ENCODE measurements around the gene ETV4. TPM values are rescaled to one million over a fixed set of nuclear protein-coding genes. Genes with fewer than 3 reads are reported as not detected.

Gene ETV4
- polyA plus RNA-seq, 1 of the 3 experiments (the other 2 are of a cell fraction), result 33.2 TPM

- Histone ChIP-seq H3K4me1 (ENCODE audit: control insufficient read depth in 1 of 2, insufficient read depth in 2 of 2, low read depth in 1 of 2, low read length in 1 of 2) (no peaks in the 10 kb centered on the region), H3F3A (replicated peaks; ENCODE audit: insufficient read depth) (peaks cover 4% of the 10 kb centered on the region), H3K9me2 (no peaks in the 10 kb centered on the region), H3K9me3 (no peaks in the 10 kb centered on the region), H2AFZ (ENCODE audit: low read depth) (no peak overlapping the region), H3K9ac (no peak overlapping the region), H4K20me1 (ENCODE audit: insufficient read depth) (no peaks in the 10 kb centered on the region), H3K4me3 (ENCODE audit: low read depth in 2 of 2, low read length in 1 of 2) (no peak overlapping the region), H3K36me3 (replicated peaks in 1 of 2; ENCODE audit: control insufficient read depth in 1 of 2, insufficient read depth in 2 of 2, low read length in 1 of 2) (no peaks in the 10 kb centered on the region), H3K27me3 (ENCODE audit: insufficient read depth) (no peaks in the 10 kb centered on the region), H3K27ac (ENCODE audit: low read depth in 2 of 2, low read length in 1 of 2) (no peak overlapping the region), H3K79me2 (ENCODE audit: insufficient read depth) (no peaks in the 10 kb centered on the region), H3K4me2 (no peak overlapping the region)
- WGBS (ENCODE audit: low lambda C conversion rate), result 52% methylated on average over 2 of the region's 2 CpGs
- TF ChIP-seq RCOR1 (IDR thresholded peaks at IDR 0.05; ENCODE audit: low read length) (no peak), NRF1 (IDR thresholded peaks at IDR 0.05; ENCODE audit: low read depth, low read length) (no peak), IRF3 (IDR thresholded peaks at IDR 0.05; ENCODE audit: low read depth, low read length) (no peak), CTCF (IDR thresholded peaks at IDR 0.05) (no peak)
- ChIA-PET POLR2A (no interaction called here), CTCF (interaction anchor here (0.6 to 3.6 kb wide), 3 partner anchors 17 to 212 kb away, joined by 3 to 16 read pairs (median 3); no protein-coding TSS in a partner anchor)
- peak; percentile 41 for DNase-seq
Observed at GRCh38 chr17:43553573-43553972, 7.4 kb upstream of the ETV4 start.

DNA sequence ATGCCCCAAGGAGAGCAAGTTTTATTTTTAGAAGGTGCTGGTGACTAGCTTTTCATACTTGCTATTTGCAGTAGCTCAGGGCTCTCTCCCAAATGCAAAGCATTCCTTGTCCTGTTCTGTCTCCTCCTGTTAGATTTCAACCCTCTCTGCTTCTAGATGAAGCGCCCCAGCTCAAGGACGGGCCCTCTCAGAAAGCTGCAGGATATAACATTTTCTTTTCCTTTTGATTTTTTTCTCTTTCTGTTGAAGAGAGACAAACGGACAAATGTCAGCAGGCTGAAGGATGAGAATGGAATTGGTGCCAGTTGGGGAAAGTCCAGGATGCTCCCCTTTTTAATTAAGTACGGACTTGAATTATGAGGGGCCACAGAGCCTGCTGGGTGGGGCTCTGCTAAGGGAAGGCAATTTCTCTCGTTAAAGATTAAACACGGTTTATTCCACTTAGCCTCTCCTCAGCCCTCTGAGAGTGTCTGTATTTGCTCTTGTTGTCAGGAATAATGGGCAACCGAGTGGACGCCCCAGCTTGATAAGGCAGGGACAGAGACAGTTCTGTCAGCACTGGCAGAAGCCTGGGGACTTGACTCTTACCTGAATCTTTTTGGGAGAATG lies 6.2 kb upstream of the ETV4 start:
- H3K9me2 ChIP-seq, result no peaks in the 10 kb centered on the region
- WGBS (ENCODE audit: low lambda C conversion rate), result 70% methylated on average over 8 of the region's 8 CpGs
- no peaks in the 10 kb centered on the region for H3K79me2 ChIP-seq (ENCODE audit: insufficient read depth)
- no peak overlapping the region for H3K27ac ChIP-seq (ENCODE audit: low read depth in 2 of 2, low read length in 1 of 2)
- H3F3A ChIP-seq (replicated peaks; ENCODE audit: insufficient read depth), result peaks cover 4% of the 10 kb centered on the region
- H3K4me1 ChIP-seq (ENCODE audit: control insufficient read depth in 1 of 2, insufficient read depth in 2 of 2, low read depth in 1 of 2, low read length in 1 of 2), result no peaks in the 10 kb centered on the region
- TF ChIP-seq ZBTB33 (IDR thresholded peaks at IDR 0.05; ENCODE audit: borderline replicate concordance, low read depth) (no peak), REST (IDR thresholded peaks at IDR 0.05; ENCODE audit: low read depth, low read length) (no peak), RAD21 (IDR thresholded peaks at IDR 0.05; ENCODE audit: low read length) (no peak), RXRA (IDR thresholded peaks at IDR 0.05; ENCODE audit: borderline replicate concordance, low read depth) (no peak), FOXM1 (IDR thresholded peaks at IDR 0.05; ENCODE audit: low read depth) (no peak), ELF1 (IDR thresholded peaks at IDR 0.05) (no peak), FOXJ3 (CRISPR knock-in tag; IDR thresholded peaks at IDR 0.05) (no peak), MXI1 (IDR thresholded peaks at IDR 0.05; ENCODE audit: low read depth, low read length) (no peak), TCF12 (IDR thresholded peaks at IDR 0.05) (no peak)
- TF ChIP-seq, protein P1, sequence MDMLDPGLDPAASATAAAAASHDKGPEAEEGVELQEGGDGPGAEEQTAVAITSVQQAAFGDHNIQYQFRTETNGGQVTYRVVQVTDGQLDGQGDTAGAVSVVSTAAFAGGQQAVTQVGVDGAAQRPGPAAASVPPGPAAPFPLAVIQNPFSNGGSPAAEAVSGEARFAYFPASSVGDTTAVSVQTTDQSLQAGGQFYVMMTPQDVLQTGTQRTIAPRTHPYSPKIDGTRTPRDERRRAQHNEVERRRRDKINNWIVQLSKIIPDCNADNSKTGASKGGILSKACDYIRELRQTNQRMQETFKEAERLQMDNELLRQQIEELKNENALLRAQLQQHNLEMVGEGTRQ (IDR thresholded peaks at IDR 0.05; ENCODE audit: borderline replicate concordance, low read depth, low read length), result no peak
- H3K36me3 ChIP-seq (replicated peaks in 1 of 2; ENCODE audit: control insufficient read depth in 1 of 2, insufficient read depth in 2 of 2, low read length in 1 of 2), result no peaks in the 10 kb centered on the region
- H3K9ac ChIP-seq, result no peak overlapping the region
- H3K4me3 ChIP-seq (ENCODE audit: low read depth in 2 of 2, low read length in 1 of 2), result no peak overlapping the region
- H3K9me3 ChIP-seq, result no peaks in the 10 kb centered on the region
- no peak for DNase-seq
- ChIA-PET CTCF (interaction anchor here (1.2 to 3.6 kb wide), 2 partner anchors 24 to 121 kb away, joined by 4 to 16 read pairs; no protein-coding TSS in a partner anchor), POLR2A (no interaction called here)
- no peaks in the 10 kb centered on the region for H4K20me1 ChIP-seq (ENCODE audit: insufficient read depth)
- no peak overlapping the region for H3K4me2 ChIP-seq
- 0 out of 2 replicates have a peak overlapping the region, but pooled peaks have one; percentile 22 for H2AFZ ChIP-seq (ENCODE audit: low read depth)
- H3K27me3 ChIP-seq (ENCODE audit: insufficient read depth), result no peaks in the 10 kb centered on the region
